GM18511 (cell line): Measurements from ENCODE around the gene HSD17B7.
"Not testable (repeated sequence)": the region's sequence is repeated elsewhere in the genome, so short reads cannot be mapped to it uniquely, and the experiment has no call there.

Experiments used
- ATAC-seq: cut with Tn5 transposase; IDR thresholded peaks from one replicate; pipeline ENCODE4 v1.9.1; 2021; ENCODE audit warnings: mild to moderate bottlenecking, moderate library complexity; ENCODE audit not compliant: unreplicated experiment

Gene HSD17B7

GRCh38 chr1:162807503-162807902 lies 17.0 kb downstream of the HSD17B7 start:
- not testable (repeated sequence) for ATAC-seq

GRCh38 chr1:162812357-162812756 lies 21.9 kb downstream of the HSD17B7 start:
- ATAC-seq: not testable (repeated sequence)

- ATAC-seq: not testable (repeated sequence)
Measured at GRCh38 chr1:162818136-162818535, 27.6 kb downstream of the HSD17B7 start.

- ATAC-seq: not testable (repeated sequence)
Measured at GRCh38 chr1:162818666-162819065, 28.2 kb downstream of the HSD17B7 start.

- ATAC-seq: no peak
Measured at GRCh38 chr1:162822391-162823200, 32.1 kb downstream of the HSD17B7 start.

- no peak for ATAC-seq
Measured at GRCh38 chr1:162823231-162823630, 32.7 kb downstream of the HSD17B7 start.

- ATAC-seq: no peak
Measured at GRCh38 chr1:162823771-162824525, 33.4 kb downstream of the HSD17B7 start.

- ATAC-seq: no peak
Measured at GRCh38 chr1:162829268-162829667, 38.8 kb downstream of the HSD17B7 start.

- no peak for ATAC-seq
Measured at GRCh38 chr1:162832470-162832869, 42.0 kb downstream of the HSD17B7 start.

GRCh38 chr1:162835157-162835899 lies 44.8 kb downstream of the HSD17B7 start:
- peak; percentile 96 for ATAC-seq

GRCh38 chr1:162838863-162839262 lies 48.4 kb downstream of the HSD17B7 start:
- no peak for ATAC-seq

GRCh38 chr1:162840250-162840839 lies 49.8 kb downstream of the HSD17B7 start:
- ATAC-seq: no peak

- ATAC-seq: no peak
Measured at GRCh38 chr1:162844153-162844552, 53.7 kb downstream of the HSD17B7 start.

GRCh38 chr1:162846256-162847212 lies 56.0 kb downstream of the HSD17B7 start:
- ATAC-seq: no peak

- peak; percentile 80 for ATAC-seq
Measured at GRCh38 chr1:162847839-162848453, 57.4 kb downstream of the HSD17B7 start.

GRCh38 chr1:162849711-162850110 lies 59.2 kb downstream of the HSD17B7 start:
- no peak for ATAC-seq

GRCh38 chr1:162851341-162851740 lies 60.8 kb downstream of the HSD17B7 start:
- ATAC-seq: no peak

GRCh38 chr1:162854245-162854882 lies 63.9 kb downstream of the HSD17B7 start:
- ATAC-seq: no peak
